Endothelial cell of umbilical vein (primary cell): ENCODE data around the gene HK1. TPM values are rescaled to one million over a fixed set of nuclear protein-coding genes. Genes with fewer than 3 reads are reported as not detected.

Experiments used
- BruUV-seq: library from RNA; stranded (reverse); fragments of 400-500 nt; replicated peaks from 2 replicates; lab custom pipeline; 2021; lab: Mats Ljungman, UMichigan
- CTCF ChIA-PET: fragments of 300-600, 350-600 bp; sonication (Branson Sonifier 250); formaldehyde crosslinking; loops from one replicate; lab custom pipeline; 2021; ENCODE audit warnings: antibody characterized with exemption, inconsistent platforms; lab: Charles Lee
- POLR2A ChIA-PET: fragments of 300-600, 350-600 bp; sonication (Branson Sonifier 250); formaldehyde crosslinking; loops from one replicate; lab custom pipeline; 2021; ENCODE audit warnings: antibody characterized with exemption, inconsistent platforms; lab: Charles Lee
- DNase-seq: peaks from one replicate; pipeline ENCODE4 v3.0.0-alpha.2; 2011; ENCODE audit warnings: low read depth, low spot score
- FAIRE-seq: peaks from 2 replicates; lab custom pipeline; 2011; peaks lifted over from hg19 to GRCh38; lab: Jason Lieb, UNC
- H2AFZ ChIP-seq: 2 replicates; pipeline ENCODE4 v1.6.0; 2012; ENCODE audit warnings: low read depth, low read length, control low read depth, inconsistent platforms
- H3K27ac ChIP-seq: 2 replicates; pipeline ENCODE4 v1.5.1; 2011; ENCODE audit warnings: low read depth, mild to moderate bottlenecking, control low read depth, low read length, moderate library complexity; ENCODE audit not compliant: insufficient read depth
- H3K27me3 ChIP-seq, 2 experiments: 2 replicates each; pipeline versions ENCODE4 v1.6.0 to v1.6.1; 2011; ENCODE audit warnings: low read length in 2 of 2, mixed read lengths in 1 of 2; ENCODE audit not compliant: control insufficient read depth in 2 of 2, insufficient read depth in 2 of 2
- H3K36me3 ChIP-seq, 2 experiments: 2 replicates in 1 of 2; 3 replicates in 1 of 2; pipeline ENCODE4 v1.5.1; 2011; ENCODE audit warnings: low read length in 2 of 2, mild to moderate bottlenecking in 1 of 2, moderate library complexity in 1 of 2; ENCODE audit not compliant: control insufficient read depth in 2 of 2, insufficient read depth in 2 of 2; ENCODE audit errors: extremely low read depth in 1 of 2
- H3K4me1 ChIP-seq: 3 replicates; pipeline ENCODE4 v1.5.1; 2011; ENCODE audit warnings: mild to moderate bottlenecking, low read length; ENCODE audit not compliant: control insufficient read depth, insufficient read depth; ENCODE audit errors: extremely low read depth
- H3K4me2 ChIP-seq: 2 replicates; pipeline ENCODE4 v1.6.1; 2011; ENCODE audit warnings: low read length, control low read depth, mixed read lengths; ENCODE audit not compliant: insufficient read depth
- H3K4me3 ChIP-seq, 3 experiments: fragments of 200-600 bp in 1 of 3; sonication (generic), shearing (Covaris generic) in 1 of 3; replicated peaks in 1 of 3; 2 replicates each; pipeline ENCODE4 v1.5.1; 2011 to 2016; ENCODE audit warnings: control low read depth in 3 of 3, low read length in 3 of 3, mild to moderate bottlenecking in 2 of 3, inconsistent platforms in 1 of 3, low read depth in 1 of 3, moderate library complexity in 1 of 3; ENCODE audit not compliant: insufficient read depth in 1 of 3
- H3K79me2 ChIP-seq: 2 replicates; pipeline ENCODE4 v1.6.0; 2012; ENCODE audit warnings: low read length, inconsistent platforms; ENCODE audit not compliant: control insufficient read depth, insufficient read depth
- H3K9ac ChIP-seq: replicated peaks from 2 replicates; pipeline ENCODE3; 2011; ENCODE audit warnings: low read length, control low read depth; ENCODE audit not compliant: insufficient read depth; ENCODE audit errors: extremely low read depth
- H3K9me1 ChIP-seq: replicated peaks from 3 replicates; pipeline ENCODE4 v1.6.0; 2011; ENCODE audit warnings: mild to moderate bottlenecking, low read length; ENCODE audit not compliant: control insufficient read depth, insufficient read depth; ENCODE audit errors: extremely low read depth
- H3K9me3 ChIP-seq: replicated peaks from 2 replicates; pipeline ENCODE4 v1.5.1; 2012; ENCODE audit warnings: low read length, inconsistent platforms; ENCODE audit not compliant: control insufficient read depth, insufficient read depth
- H4K20me1 ChIP-seq: replicated peaks from 2 replicates; pipeline ENCODE3; 2011; ENCODE audit warnings: mild to moderate bottlenecking, low read length; ENCODE audit not compliant: control insufficient read depth, insufficient read depth; ENCODE audit errors: extremely low read depth
- EZH2 ChIP-seq: IDR thresholded peaks from 2 replicates; pipeline ENCODE4 v1.6.1; 2012; ENCODE audit warnings: borderline replicate concordance, low read depth, mild to moderate bottlenecking, moderate library complexity, low read length, inconsistent platforms; ENCODE audit not compliant: severe bottlenecking
- FOS ChIP-seq: IDR thresholded peaks from 2 replicates; pipeline ENCODE4 v1.6.1; 2011; ENCODE audit warnings: mild to moderate bottlenecking, low read length, moderate library complexity, borderline replicate concordance; ENCODE audit not compliant: insufficient read depth
- GATA2 ChIP-seq: IDR thresholded peaks from 2 replicates; pipeline ENCODE4 v1.7.0; 2011; ENCODE audit warnings: low read depth, mild to moderate bottlenecking, moderate library complexity, mixed read lengths, low read length; ENCODE audit not compliant: insufficient read length, insufficient read depth
- JUN ChIP-seq: IDR thresholded peaks from 2 replicates; pipeline ENCODE4 v1.6.1; 2011; ENCODE audit warnings: borderline replicate concordance, low read depth; ENCODE audit not compliant: insufficient read length, insufficient read depth
- MYC ChIP-seq: IDR thresholded peaks from one replicate; pipeline ENCODE4 v1.6.1; 2011; ENCODE audit warnings: mild to moderate bottlenecking, low read depth, low read length
- POLR2A ChIP-seq: IDR thresholded peaks from 2 replicates; pipeline ENCODE4 v1.6.1; 2012; ENCODE audit warnings: low read depth, mild to moderate bottlenecking, control low read depth, low read length
- POLR2AphosphoS5 ChIP-seq: IDR thresholded peaks from 2 replicates; pipeline ENCODE4 v1.6.1; 2012; ENCODE audit warnings: low read depth, mild to moderate bottlenecking, control low read depth, low read length, moderate library complexity; ENCODE audit not compliant: insufficient read depth
- dilution Hi-C: fragments of 300-500 bp; cut with MboI; formaldehyde crosslinking; loops from one replicate; pipeline ENCODE4 v1.15.0; 2019; ENCODE audit warnings: low sequenced_read_pairs; ENCODE audit not compliant: extremely low pct_ligation_motif_present
- intact Hi-C: fragments of 100-400 bp; cut with micrococcal nuclease; formaldehyde crosslinking; loops from one replicate; pipeline ENCODE4 v1.10.0; 2022
- polyA plus RNA-seq, 4 experiments: library from polyadenylated mRNA; depleted of rRNA in 3 of 4; stranded (reverse) in 3 of 4; unstranded in 1 of 4; fragments of >200 nt; gene quantifications; 2 replicates each; pipeline versions ENCODE4 v1.2.1 to v1.2.3, GENCODE V29; 2011 to 2012; ENCODE audit warnings: missing spikeins in 1 of 4
- total RNA-seq: library from RNA; stranded (reverse); gene quantifications from 2 replicates; pipeline ENCODE4 v1.2.3, GENCODE V29; 2021
- TF ChIP-seq, protein P1 (sequence below), 2 donors: IDR thresholded peaks; 1 replicate in 1 of 2; 2 replicates in 1 of 2; pipeline ENCODE4 v1.5.1; 2011; ENCODE audit warnings: low read length in 2 of 2, mild to moderate bottlenecking in 2 of 2, moderate library complexity in 2 of 2, control low read depth in 1 of 2, inconsistent platforms in 1 of 2, low read depth in 1 of 2; ENCODE audit not compliant: insufficient read depth in 1 of 2; ENCODE audit errors: extremely low read depth in 1 of 2
- TF ChIP-seq, protein P2 (sequence below): IDR thresholded peaks from 2 replicates; pipeline ENCODE4 v1.6.1; 2011; ENCODE audit not compliant: insufficient read depth, insufficient read length

Gene HK1
- total and polyA plus RNA-seq, 2 donors (not counting 3 experiments of a cell fraction or from before 2014, with no cell fraction given), result 50.8 to 121 TPM

DNA sequence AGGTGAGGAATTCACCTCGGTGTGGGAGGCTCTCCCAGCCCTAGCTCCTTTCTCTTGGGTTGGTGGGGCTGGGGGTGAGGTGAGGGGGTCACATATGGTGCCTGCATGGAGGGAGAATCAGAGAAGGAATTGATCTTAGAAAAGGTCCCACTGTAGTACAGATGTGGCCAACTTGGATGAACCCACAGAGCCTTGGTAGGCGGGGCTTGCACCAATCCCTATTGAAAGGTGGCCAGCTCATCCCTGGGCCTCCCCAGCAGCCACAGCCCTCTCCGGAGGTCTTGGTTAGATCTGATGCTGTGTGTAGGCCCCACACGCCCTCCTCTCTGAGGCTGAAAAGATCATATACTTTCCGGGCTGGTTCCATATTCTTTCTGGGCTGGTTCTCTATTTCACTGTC, 39.2 kb upstream of the HK1 start:
- Histone ChIP-seq H3K9ac (no peak overlapping the region), H3K9me3 (no peaks in the 10 kb centered on the region), H3K27me3 (no peaks in the 10 kb centered on the region), H3K79me2 (no peaks in the 10 kb centered on the region), H4K20me1 (no peaks in the 10 kb centered on the region), H3K9me1 (no peaks in the 10 kb centered on the region), H2AFZ (peak overlapping the region; percentile 46), H3K4me2 (peak overlapping the region; percentile 18), H3K4me3 (no peak overlapping the region), H3K27ac (no peak overlapping the region), H3K4me1 (peaks cover 16% of the 10 kb centered on the region), H3K36me3 (no peaks in the 10 kb centered on the region)
- FAIRE-seq, result no peak
- ChIA-PET CTCF (interaction anchor here (0.8 to 6.5 kb wide), 17 partner anchors 14 to 276 kb away, joined by 3 to 103 read pairs (median 3); no protein-coding TSS in a partner anchor), POLR2A (no interaction called here)
- dilution Hi-C loops (loop anchor here (25.0 kb wide), 1 partner anchor 148 kb away; no protein-coding TSS in a partner anchor), intact Hi-C loops (loop anchor here (10.0 kb wide), 1 partner anchor 406 kb away; no protein-coding TSS in a partner anchor)
- TF ChIP-seq POLR2AphosphoS5 (no peak), JUN (no peak), POLR2A (no peak), EZH2 (no peak), FOS (no peak), GATA2 (no peak), MYC (no peak)
- TF ChIP-seq, protein P1, sequence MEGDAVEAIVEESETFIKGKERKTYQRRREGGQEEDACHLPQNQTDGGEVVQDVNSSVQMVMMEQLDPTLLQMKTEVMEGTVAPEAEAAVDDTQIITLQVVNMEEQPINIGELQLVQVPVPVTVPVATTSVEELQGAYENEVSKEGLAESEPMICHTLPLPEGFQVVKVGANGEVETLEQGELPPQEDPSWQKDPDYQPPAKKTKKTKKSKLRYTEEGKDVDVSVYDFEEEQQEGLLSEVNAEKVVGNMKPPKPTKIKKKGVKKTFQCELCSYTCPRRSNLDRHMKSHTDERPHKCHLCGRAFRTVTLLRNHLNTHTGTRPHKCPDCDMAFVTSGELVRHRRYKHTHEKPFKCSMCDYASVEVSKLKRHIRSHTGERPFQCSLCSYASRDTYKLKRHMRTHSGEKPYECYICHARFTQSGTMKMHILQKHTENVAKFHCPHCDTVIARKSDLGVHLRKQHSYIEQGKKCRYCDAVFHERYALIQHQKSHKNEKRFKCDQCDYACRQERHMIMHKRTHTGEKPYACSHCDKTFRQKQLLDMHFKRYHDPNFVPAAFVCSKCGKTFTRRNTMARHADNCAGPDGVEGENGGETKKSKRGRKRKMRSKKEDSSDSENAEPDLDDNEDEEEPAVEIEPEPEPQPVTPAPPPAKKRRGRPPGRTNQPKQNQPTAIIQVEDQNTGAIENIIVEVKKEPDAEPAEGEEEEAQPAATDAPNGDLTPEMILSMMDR (IDR thresholded peaks at IDR 0.05; ENCODE audit: extremely low read depth in 1 of 2, insufficient read depth in 1 of 2, low read depth in 1 of 2, low read length in 2 of 2), result no peak
- TF ChIP-seq, protein P2, sequence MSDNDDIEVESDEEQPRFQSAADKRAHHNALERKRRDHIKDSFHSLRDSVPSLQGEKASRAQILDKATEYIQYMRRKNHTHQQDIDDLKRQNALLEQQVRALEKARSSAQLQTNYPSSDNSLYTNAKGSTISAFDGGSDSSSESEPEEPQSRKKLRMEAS, result no peak
- DNase-seq, result no peak
- BruUV-seq, result no TSS peak
